Measurements from ENCODE around the gene CAMK1D.
"Not testable (repeated sequence)": the region's sequence is repeated elsewhere in the genome, so short reads cannot be mapped to it uniquely, and the experiment has no call there.

Gene CAMK1D

GRCh38 chr10:12783293-12783692, 433.9 kb downstream of the CAMK1D start:
- no peak for DNase-seq

GRCh38 chr10:12784646-12785045, 435.3 kb downstream of the CAMK1D start:
- DNase-seq: no peak

- no peak for DNase-seq
Measured at GRCh38 chr10:12785415-12785831, 436.1 kb downstream of the CAMK1D start.

- no peak for DNase-seq
Measured at GRCh38 chr10:12787297-12787696, 437.9 kb downstream of the CAMK1D start.

GRCh38 chr10:12788277-12788676, 438.9 kb downstream of the CAMK1D start:
- DNase-seq: no peak

GRCh38 chr10:12790270-12790669, 440.9 kb downstream of the CAMK1D start:
- no peak for DNase-seq

- DNase-seq: no peak
Measured at GRCh38 chr10:12791728-12792127, 442.4 kb downstream of the CAMK1D start.

- DNase-seq: no peak
Measured at GRCh38 chr10:12792889-12793556, 443.7 kb downstream of the CAMK1D start.

- DNase-seq: no peak
Measured at GRCh38 chr10:12795315-12796110, 446.2 kb downstream of the CAMK1D start.

- no peak for DNase-seq
Measured at GRCh38 chr10:12796401-12797160, 447.2 kb downstream of the CAMK1D start.

- DNase-seq: no peak
Measured at GRCh38 chr10:12797471-12798262, 448.3 kb downstream of the CAMK1D start.

- no peak for DNase-seq
Measured at GRCh38 chr10:12799144-12799543, 449.8 kb downstream of the CAMK1D start.

- DNase-seq: no peak
Measured at GRCh38 chr10:12799714-12800113, 450.4 kb downstream of the CAMK1D start.

GRCh38 chr10:12800302-12800701, 451.0 kb downstream of the CAMK1D start:
- no peak for DNase-seq

- DNase-seq: no peak
Measured at GRCh38 chr10:12801214-12802087, 452.1 kb downstream of the CAMK1D start.

- no peak for DNase-seq
Measured at GRCh38 chr10:12803776-12804175, 454.4 kb downstream of the CAMK1D start.

GRCh38 chr10:12806228-12807095, 457.1 kb downstream of the CAMK1D start:
- DNase-seq: no peak

GRCh38 chr10:12807096-12807755, 457.9 kb downstream of the CAMK1D start:
- DNase-seq: no peak

- no peak for DNase-seq
Measured at GRCh38 chr10:12808014-12808613, 458.8 kb downstream of the CAMK1D start.

- DNase-seq: not testable (repeated sequence)
Measured at GRCh38 chr10:12810046-12810445, 460.7 kb downstream of the CAMK1D start.
